ENCODE measurements around the gene MGA.

The MGA gene

GRCh38 chr15:41789236-41789635 lies 129.0 kb downstream of the MGA start:
- DNase-seq = no peak

GRCh38 chr15:41789662-41790061 lies 129.5 kb downstream of the MGA start:
- DNase-seq = no peak

- no peak for DNase-seq
Measured at GRCh38 chr15:41790169-41790568, 130.0 kb downstream of the MGA start.

- no peak for DNase-seq
Measured at GRCh38 chr15:41790756-41791546, 130.7 kb downstream of the MGA start.

GRCh38 chr15:41791547-41791937 lies 131.3 kb downstream of the MGA start:
- DNase-seq = no peak

- peak; percentile 30 for DNase-seq
Measured at GRCh38 chr15:41792000-41792637, 131.9 kb downstream of the MGA start.

GRCh38 chr15:41794081-41794480 lies 133.9 kb downstream of the MGA start:
- DNase-seq = no peak

GRCh38 chr15:41795996-41796856 lies 136.0 kb downstream of the MGA start:
- DNase-seq = no peak

GRCh38 chr15:41797201-41797944 lies 137.2 kb downstream of the MGA start:
- no peak for DNase-seq

GRCh38 chr15:41798607-41799487 lies 138.6 kb downstream of the MGA start:
- no peak for DNase-seq

GRCh38 chr15:41799488-41799805 lies 139.2 kb downstream of the MGA start:
- DNase-seq = no peak

GRCh38 chr15:41801185-41801584 lies 141.0 kb downstream of the MGA start:
- no peak for DNase-seq

- no peak for DNase-seq
Measured at GRCh38 chr15:41801850-41802455, 141.7 kb downstream of the MGA start.

- no peak for DNase-seq
Measured at GRCh38 chr15:41804361-41804760, 144.2 kb downstream of the MGA start.

GRCh38 chr15:41804916-41805666 lies 144.9 kb downstream of the MGA start:
- DNase-seq = no peak

- no peak for DNase-seq
Measured at GRCh38 chr15:41805711-41806110, 145.5 kb downstream of the MGA start.

- peak; percentile 39 for DNase-seq
Measured at GRCh38 chr15:41806291-41807181, 146.3 kb downstream of the MGA start.

- no peak for DNase-seq
Measured at GRCh38 chr15:41809121-41809520, 148.9 kb downstream of the MGA start.

GRCh38 chr15:41809526-41810220 lies 149.5 kb downstream of the MGA start:
- no peak for DNase-seq
